ENCODE measurements around the gene SLC34A1.
"Not testable (repeated sequence)": the region's sequence is repeated elsewhere in the genome, so short reads cannot be mapped to it uniquely, and the experiment has no call there.

SLC34A1 gene

DNA sequence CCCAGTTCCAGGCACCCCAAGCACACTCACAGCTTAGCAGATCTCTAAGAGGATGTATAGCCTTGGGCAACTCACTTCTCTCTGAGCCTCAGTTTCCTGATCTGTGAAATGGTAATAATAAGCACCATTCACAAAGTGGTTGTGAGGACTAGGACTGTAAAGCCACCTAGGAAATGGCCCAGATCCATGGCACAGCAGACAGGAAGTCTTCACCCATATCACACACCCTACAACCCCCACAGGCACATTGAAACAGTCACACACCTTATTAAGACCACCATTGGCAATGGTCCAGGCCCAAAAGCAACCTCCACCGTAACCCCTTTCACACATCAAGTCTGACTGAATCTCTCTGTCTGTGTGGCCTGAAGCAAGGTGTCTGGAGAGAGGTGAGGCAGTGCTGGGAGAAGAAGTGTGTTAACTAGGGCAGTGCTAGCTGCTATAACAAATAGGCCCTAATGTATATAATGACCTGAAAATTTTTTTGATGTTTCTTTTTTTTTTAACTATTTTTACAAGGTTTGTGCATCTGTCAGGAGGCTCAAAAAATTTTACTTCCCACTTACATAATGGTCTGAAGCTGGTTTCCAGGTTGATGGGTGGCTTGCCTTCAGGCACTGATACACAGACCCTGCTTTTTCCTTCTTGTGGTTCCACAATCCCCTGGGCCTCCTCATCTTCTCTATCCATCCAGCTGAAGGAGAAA lies 28.9 kb upstream of the SLC34A1 start:
- no peak for DNase-seq (ENCODE audit: low spot score)

GRCh38 chr5:177355868-177356168 lies 28.4 kb upstream of the SLC34A1 start:
- DNase-seq (ENCODE audit: low spot score): no peak

GRCh38 chr5:177356746-177357145 lies 27.5 kb upstream of the SLC34A1 start:
- DNase-seq (ENCODE audit: low spot score): no peak

DNA sequence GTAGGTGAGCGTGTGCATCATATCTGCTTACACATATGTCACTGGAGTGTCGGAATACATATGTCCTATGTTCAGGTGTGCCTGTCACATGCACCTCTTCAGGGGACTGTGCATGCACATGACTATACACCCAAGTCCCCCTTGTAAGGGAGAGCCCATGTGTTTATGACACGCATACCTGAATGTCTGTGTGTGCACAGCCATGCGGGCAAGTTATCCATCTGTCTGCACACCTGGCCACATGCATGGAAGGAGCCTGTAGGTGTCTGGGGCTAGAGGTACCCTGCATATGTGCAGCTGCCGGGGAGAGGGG lies 27.1 kb upstream of the SLC34A1 start:
- DNase-seq (ENCODE audit: low spot score): no peak

- no peak for DNase-seq (ENCODE audit: low spot score)
Measured at GRCh38 chr5:177357459-177358351, 26.5 kb upstream of the SLC34A1 start, which contains the start of gene RGS14. Gene RGS14, plus strand, starts transcription at chr5:177357924. Its CDS starts 101 bp downstream, at chr5:177358025.

DNA sequence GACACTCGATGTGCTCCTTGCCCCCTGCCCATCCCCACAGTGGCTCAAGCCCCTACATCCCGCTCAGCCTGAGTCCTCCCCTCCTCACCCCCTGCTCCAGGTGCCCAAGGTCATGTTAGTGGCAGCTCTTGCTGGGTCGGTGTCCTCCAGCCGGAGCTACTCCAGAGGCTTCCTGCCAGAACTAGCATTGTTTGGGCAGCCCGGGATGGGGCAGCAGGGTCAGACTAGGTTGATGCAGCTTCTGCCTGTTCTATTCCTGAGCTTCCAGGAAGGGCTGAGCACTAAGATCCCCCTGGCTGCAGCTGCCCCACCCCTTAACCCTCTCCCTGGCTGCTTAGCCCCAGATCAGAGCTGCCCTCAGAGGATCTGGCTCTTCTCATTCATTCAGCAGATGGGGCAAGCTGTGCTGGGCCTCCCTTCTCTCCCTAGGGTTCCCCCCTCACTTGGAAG lies 25.8 kb upstream of the SLC34A1 start:
- no peak for DNase-seq (ENCODE audit: low spot score)

DNA sequence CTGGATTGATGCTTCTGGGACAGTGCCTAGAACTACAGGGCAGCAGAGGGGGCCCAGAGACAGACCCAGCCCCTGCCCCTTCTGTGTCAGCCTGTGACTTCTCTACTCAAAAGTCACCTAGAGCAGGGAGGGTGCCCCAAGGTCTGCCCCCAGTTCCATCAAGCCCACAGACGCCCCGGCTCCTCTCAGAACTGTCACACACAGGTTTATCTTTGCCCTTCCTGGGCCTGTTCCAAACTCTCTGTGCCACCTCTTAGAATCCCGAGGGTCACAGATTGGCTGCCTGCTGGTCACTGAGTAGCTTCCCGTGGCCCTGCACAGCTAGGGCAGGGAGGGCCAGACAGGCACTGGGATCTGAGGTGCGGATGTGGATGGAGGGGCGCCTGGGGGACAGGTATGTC lies 24.8 kb upstream of the SLC34A1 start:
- no peak for DNase-seq (ENCODE audit: low spot score)

DNA sequence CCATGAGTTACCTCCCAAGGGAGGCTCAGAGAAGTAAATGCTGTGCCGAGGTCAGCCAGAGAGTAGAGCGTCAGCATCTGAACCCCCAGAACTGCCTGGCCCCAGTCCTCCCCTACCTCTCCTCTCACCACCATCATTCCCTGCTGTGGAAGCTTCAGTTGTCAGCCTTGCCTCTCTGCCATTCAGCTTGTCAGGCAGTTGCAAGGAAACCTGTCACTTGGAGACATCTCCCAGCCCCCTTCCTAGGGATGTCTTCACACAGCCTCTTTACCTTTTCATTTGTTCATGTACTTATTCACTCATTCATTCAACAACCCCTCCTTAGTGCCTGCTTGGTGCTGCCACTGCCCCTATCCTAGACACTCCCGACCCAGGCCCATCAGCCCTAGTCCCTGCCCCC lies 24.4 kb upstream of the SLC34A1 start:
- DNase-seq (ENCODE audit: low spot score): no peak

GRCh38 chr5:177360740-177361139 lies 23.5 kb upstream of the SLC34A1 start:
- not testable (repeated sequence) for DNase-seq (ENCODE audit: low spot score)

DNA sequence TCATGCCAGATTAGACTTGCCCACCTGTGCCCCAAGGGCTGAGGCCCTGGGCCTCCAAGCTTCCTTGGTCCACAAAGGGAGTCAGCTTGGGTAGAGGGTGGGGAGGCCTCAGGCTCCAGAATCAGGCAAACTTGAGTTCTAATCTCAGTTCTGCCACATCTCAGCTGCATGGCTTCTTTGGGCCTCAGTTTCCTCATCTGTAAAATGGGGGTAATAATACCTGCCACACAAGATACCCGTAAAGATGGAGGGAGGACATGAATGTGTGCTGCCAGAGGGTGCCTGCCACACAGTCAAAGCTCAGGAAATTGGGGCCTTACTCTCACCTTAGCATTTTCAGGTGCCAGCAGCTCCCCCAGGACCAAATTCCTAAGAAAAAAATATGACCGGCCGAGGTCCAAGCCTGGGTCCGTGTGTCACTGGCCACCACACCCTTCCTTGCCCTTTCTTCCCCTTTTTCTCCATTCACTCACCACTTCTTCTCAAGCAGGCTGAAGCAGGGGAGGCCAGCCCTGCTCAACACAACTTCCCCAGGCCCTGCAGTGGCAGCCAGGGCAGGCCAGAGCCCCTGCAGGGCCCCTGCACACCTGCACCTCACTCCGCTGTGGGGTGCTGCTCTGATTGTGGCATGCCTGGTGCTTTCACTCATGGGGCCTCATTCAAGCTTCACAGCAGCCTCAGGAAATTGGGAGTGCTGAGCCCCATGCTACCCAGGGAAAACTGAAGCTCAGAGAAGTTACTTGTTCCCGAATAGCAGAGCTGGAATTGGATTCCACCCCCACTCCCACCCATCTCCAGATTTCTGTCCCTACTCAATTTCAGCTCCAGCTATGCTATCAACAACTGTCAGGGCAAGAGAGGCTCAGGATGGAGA lies 22.6 kb upstream of the SLC34A1 start:
- DNase-seq (ENCODE audit: low spot score): no peak

GRCh38 chr5:177362292-177362609 lies 22.0 kb upstream of the SLC34A1 start:
- no peak for DNase-seq (ENCODE audit: low spot score)

- peak; percentile 72 for DNase-seq (ENCODE audit: low spot score)
Measured at GRCh38 chr5:177362610-177363507, 21.4 kb upstream of the SLC34A1 start.

DNA sequence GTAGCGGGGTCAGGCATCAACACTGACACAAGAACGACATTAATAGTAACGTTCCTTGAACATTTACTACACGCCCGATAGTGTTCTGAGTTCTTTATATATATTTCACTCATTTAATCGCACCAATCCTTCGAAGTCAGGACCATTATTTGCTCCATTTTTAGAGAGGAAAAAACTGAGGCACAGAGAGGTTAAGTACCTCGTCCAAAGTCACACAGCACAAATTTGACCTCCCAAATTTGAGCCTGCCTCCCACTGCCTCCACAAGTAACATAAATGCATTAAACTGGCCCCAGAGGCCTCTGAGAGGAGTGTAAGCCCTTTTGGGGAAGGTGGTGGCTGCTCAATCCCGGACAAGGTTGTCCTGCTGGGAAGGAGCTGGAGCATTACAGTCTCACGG lies 20.7 kb upstream of the SLC34A1 start:
- no peak for DNase-seq (ENCODE audit: low spot score)

GRCh38 chr5:177364159-177364962 lies 19.9 kb upstream of the SLC34A1 start:
- no peak for DNase-seq (ENCODE audit: low spot score)

GRCh38 chr5:177365845-177366527 lies 18.2 kb upstream of the SLC34A1 start:
- no peak for DNase-seq (ENCODE audit: low spot score)

GRCh38 chr5:177366528-177367322 lies 17.5 kb upstream of the SLC34A1 start:
- DNase-seq (ENCODE audit: low spot score): peak; percentile 97

GRCh38 chr5:177367323-177367848 lies 16.8 kb upstream of the SLC34A1 start:
- DNase-seq (ENCODE audit: low spot score): no peak

DNA sequence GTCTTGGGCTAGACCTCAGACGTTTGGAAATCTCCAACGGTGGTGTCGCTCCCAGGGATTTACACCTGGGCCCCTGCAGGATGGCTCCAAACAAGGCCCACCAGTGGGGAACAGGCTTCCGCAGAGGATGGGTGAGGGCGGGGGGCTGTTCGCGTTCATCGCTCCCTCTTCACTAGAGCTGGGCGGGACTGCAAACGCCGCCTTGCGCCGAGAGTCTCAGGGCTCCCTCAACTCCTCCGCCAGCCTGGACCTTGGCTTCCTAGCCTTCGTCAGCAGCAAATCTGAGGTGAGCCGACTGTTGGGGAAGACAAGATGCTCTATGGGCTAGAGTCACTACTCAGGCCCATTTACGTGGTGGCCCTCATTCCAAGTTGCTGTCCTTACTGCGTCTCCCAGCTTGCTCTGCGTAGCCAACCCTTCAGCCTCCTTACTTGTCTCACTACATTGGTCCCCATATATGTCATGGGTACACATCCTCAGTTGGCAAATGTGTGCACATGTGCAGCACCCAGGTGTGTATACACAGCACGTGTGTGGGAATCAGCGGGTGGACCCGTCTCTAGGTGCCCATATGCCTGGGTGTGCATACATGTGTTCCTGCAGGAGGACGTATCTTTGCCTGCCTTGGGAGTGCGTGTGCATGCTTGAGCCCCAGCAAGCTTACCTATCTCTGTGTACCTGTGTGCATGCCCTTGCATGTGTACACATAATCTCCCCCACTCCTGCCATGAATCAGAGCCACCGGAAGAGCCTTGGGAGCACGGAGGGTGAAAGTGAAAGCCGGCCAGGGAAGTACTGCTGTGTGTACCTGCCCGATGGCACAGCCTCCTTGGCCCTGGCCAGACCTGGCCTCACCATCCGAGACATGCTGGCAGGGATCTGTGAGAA lies 16.0 kb upstream of the SLC34A1 start:
- no peak for DNase-seq (ENCODE audit: low spot score)

Measured in AG08395 (cell line).